WTC11 (cell line): Measurements from ENCODE around the gene PTPRN2. TPM values are rescaled to one million over a fixed set of nuclear protein-coding genes. Genes with fewer than 3 reads are reported as not detected.

Experiments used
- ATAC-seq: fragments of 200-7000 bp; cut with Tn5 transposase; 2 replicates; pipeline ENCODE4 v1.10.0; 2021; ENCODE audit warnings: mild to moderate bottlenecking, moderate library complexity
- CTCF ChIA-PET: fragments of 300-600 bp; sonication (Branson Sonifier 250); formaldehyde crosslinking; loops from one replicate; lab custom pipeline; 2021; ENCODE audit warnings: antibody characterized with exemption; lab: Charles Lee
- POLR2A ChIA-PET: fragments of 350-600 bp; sonication (Branson Sonifier 250); formaldehyde crosslinking; loops from one replicate; lab custom pipeline; 2021; ENCODE audit warnings: antibody characterized with exemption; lab: Charles Lee
- DNase-seq: peaks from one replicate; pipeline ENCODE4 v3.0.0; 2021; ENCODE audit warnings: low spot score
- H3K27ac Mint-ChIP-seq: 2 replicates; pipeline ENCODE4 v1.8.0; 2021; ENCODE audit warnings: mixed read lengths
- H3K27me3 Mint-ChIP-seq: 2 replicates; pipeline ENCODE4 v1.8.0; 2021; ENCODE audit warnings: low read depth, mild to moderate bottlenecking, moderate library complexity, mixed read lengths
- H3K36me3 Mint-ChIP-seq: 2 replicates; pipeline ENCODE4 v1.8.0; 2021; ENCODE audit warnings: mixed read lengths
- H3K4me1 Mint-ChIP-seq: 2 replicates; pipeline ENCODE4 v1.8.0; 2022; ENCODE audit warnings: mixed read lengths
- H3K4me3 Mint-ChIP-seq: 2 replicates; pipeline ENCODE4 v1.8.0; 2021; ENCODE audit warnings: mild to moderate bottlenecking, moderate library complexity, mixed read lengths
- H3K9me3 Mint-ChIP-seq: 2 replicates; pipeline ENCODE4 v1.8.0; 2021; ENCODE audit warnings: mixed read lengths
- ESRRA ChIP-seq: sonication (generic); formaldehyde crosslinking; IDR thresholded peaks from 2 replicates; pipeline ENCODE4 v1.8.1; 2022; ENCODE audit warnings: mild to moderate bottlenecking, missing genetic modification reagents, borderline replicate concordance
- ETV6 ChIP-seq: sonication (generic); formaldehyde crosslinking; IDR thresholded peaks from 2 replicates; pipeline ENCODE4 v1.8.1; 2022; ENCODE audit warnings: mild to moderate bottlenecking, missing genetic modification reagents
- FOXJ3 ChIP-seq: sonication (generic); formaldehyde crosslinking; IDR thresholded peaks from 2 replicates; pipeline ENCODE4 v1.9.0; 2021; ENCODE audit warnings: missing genetic modification reagents, mild to moderate bottlenecking, borderline replicate concordance
- FOXP4 ChIP-seq: sonication (generic); formaldehyde crosslinking; IDR thresholded peaks from 2 replicates; pipeline ENCODE4 v1.8.0; 2022; ENCODE audit warnings: mild to moderate bottlenecking, missing genetic modification reagents
- GTF2I ChIP-seq: fragments of 250-450 bp; sonication (Bioruptor Pico); conservative IDR thresholded peaks from 2 replicates; pipeline ENCODE4 v1.4.0; 2021; ENCODE audit warnings: mild to moderate bottlenecking
- MYBL2 ChIP-seq: sonication (generic); formaldehyde crosslinking; IDR thresholded peaks from 2 replicates; pipeline ENCODE4 v1.8.1; 2023; ENCODE audit warnings: mild to moderate bottlenecking, moderate library complexity, missing genetic modification reagents
- NFYB ChIP-seq: sonication (generic); formaldehyde crosslinking; conservative IDR thresholded peaks from 2 replicates; pipeline ENCODE4 v1.8.0; 2022; ENCODE audit warnings: low read depth, missing genetic modification reagents
- SP1 ChIP-seq: sonication (generic); formaldehyde crosslinking; conservative IDR thresholded peaks from 2 replicates; pipeline ENCODE4 v1.8.1; 2022; ENCODE audit warnings: missing genetic modification reagents
- STAT6 ChIP-seq: sonication (generic); formaldehyde crosslinking; conservative IDR thresholded peaks from 2 replicates; pipeline ENCODE4 v1.8.1; 2023; ENCODE audit warnings: mild to moderate bottlenecking, low read depth, missing genetic modification reagents, moderate library complexity
- TCF7 ChIP-seq: sonication (generic); formaldehyde crosslinking; IDR thresholded peaks from 2 replicates; pipeline ENCODE4 v1.8.0; 2022; ENCODE audit warnings: mild to moderate bottlenecking, low read depth, missing genetic modification reagents, moderate library complexity
- ZNF232 ChIP-seq: sonication (generic); formaldehyde crosslinking; IDR thresholded peaks from 2 replicates; pipeline ENCODE4 v1.8.0; 2022; ENCODE audit warnings: mild to moderate bottlenecking, missing genetic modification reagents
- ZNF263 ChIP-seq: sonication (generic); formaldehyde crosslinking; IDR thresholded peaks from 2 replicates; pipeline ENCODE4 v1.8.1; 2022; ENCODE audit warnings: low read depth, mild to moderate bottlenecking, moderate library complexity, missing genetic modification reagents
- ZNF317 ChIP-seq: sonication (generic); formaldehyde crosslinking; IDR thresholded peaks from 2 replicates; pipeline ENCODE4 v1.8.1; 2023; ENCODE audit warnings: low read depth, mild to moderate bottlenecking, moderate library complexity, missing genetic modification reagents, borderline replicate concordance
- ZNF423 ChIP-seq: fragments of 250-450 bp; sonication (Bioruptor Pico); IDR thresholded peaks from 2 replicates; pipeline ENCODE4 v2.1.2; 2022; ENCODE audit warnings: mild to moderate bottlenecking, moderate library complexity
- total RNA-seq: library from RNA; stranded (reverse); gene quantifications from 3 replicates; pipeline ENCODE4 v1.2.3, GENCODE V29; 2021
- TF ChIP-seq, protein P1 (sequence below): sonication (generic); formaldehyde crosslinking; IDR thresholded peaks from 2 replicates; pipeline ENCODE4 v1.8.0; 2023; ENCODE audit warnings: missing genetic modification reagents
- TF ChIP-seq, protein P2 (sequence below): sonication (generic); formaldehyde crosslinking; IDR thresholded peaks from 2 replicates; pipeline ENCODE4 v1.8.0; 2023; ENCODE audit warnings: missing genetic modification reagents, mild to moderate bottlenecking, borderline replicate concordance
- TF ChIP-seq, protein P3 (sequence below): sonication (generic); formaldehyde crosslinking; IDR thresholded peaks from 2 replicates; pipeline ENCODE4 v1.8.1; 2023; ENCODE audit warnings: mild to moderate bottlenecking, missing genetic modification reagents, moderate library complexity

PTPRN2 gene
- total RNA-seq, 1 experiment from 2014 or later = 4.7 TPM

DNA sequence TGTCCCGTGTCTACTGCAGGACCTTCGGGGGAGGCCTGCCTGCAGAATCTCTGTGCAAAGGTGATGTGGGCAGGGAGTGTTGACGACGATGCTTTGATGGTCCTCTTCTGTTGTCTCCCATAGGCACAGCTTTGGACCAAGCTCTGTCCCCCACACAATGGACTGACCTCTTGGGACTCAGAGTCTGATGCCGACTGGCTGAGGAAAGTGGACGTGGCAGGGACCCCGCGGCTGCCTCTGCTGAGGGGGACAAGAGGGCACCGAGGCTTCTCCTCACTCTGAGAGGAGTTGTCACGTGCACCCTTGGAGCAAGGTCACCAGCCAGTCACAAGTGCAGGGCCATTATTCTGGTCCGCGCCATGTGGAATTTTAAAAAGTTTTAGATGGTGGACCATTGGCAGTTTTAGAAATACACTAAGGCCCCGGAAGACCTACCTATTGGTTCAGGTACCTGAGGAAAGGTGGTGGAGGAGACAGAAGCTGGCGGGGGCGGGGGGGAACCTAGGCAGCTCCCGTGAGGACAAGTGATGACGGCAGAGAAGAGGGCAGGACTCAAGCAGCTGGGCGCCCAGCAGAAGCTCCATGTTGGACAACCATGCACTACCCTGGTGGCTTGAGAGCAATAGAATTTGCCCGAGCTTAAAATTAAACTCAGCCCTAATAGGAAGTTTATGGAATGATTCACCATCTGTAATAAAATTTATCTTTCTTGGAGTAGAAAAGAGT is 331.4 kb downstream of the PTPRN2 start (continued):
- TF ChIP-seq TCF7 (CRISPR knock-in tag) = no peak

- Mint-ChIP-seq H3K4me1 (peaks cover 12% of the 10 kb centered on the region), H3K36me3 (no peaks in the 10 kb centered on the region; the same call in 1 of the 2 replicates), H3K27ac (no peak overlapping the region), H3K27me3 (no peaks in the 10 kb centered on the region; the same call in 1 of the 2 replicates), H3K4me3 (no peak overlapping the region), H3K9me3 (no peaks in the 10 kb centered on the region; the same call in 1 of the 2 replicates)
- ATAC-seq (no peak), DNase-seq (no peak)
- POLR2A ChIA-PET = no interaction called here
- CTCF ChIA-PET = no interaction called here
- TF ChIP-seq ZNF232 (CRISPR knock-in tag) (no peak), ZNF317 (CRISPR knock-in tag) (no peak), FOXP4 (CRISPR knock-in tag) (no peak), STAT6 (CRISPR knock-in tag) (no peak), SP1 (CRISPR knock-in tag) (no peak)
- TF ChIP-seq, protein P1, sequence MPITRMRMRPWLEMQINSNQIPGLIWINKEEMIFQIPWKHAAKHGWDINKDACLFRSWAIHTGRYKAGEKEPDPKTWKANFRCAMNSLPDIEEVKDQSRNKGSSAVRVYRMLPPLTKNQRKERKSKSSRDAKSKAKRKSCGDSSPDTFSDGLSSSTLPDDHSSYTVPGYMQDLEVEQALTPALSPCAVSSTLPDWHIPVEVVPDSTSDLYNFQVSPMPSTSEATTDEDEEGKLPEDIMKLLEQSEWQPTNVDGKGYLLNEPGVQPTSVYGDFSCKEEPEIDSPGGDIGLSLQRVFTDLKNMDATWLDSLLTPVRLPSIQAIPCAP (CRISPR knock-in tag) = no peak
- TF ChIP-seq, protein P2, sequence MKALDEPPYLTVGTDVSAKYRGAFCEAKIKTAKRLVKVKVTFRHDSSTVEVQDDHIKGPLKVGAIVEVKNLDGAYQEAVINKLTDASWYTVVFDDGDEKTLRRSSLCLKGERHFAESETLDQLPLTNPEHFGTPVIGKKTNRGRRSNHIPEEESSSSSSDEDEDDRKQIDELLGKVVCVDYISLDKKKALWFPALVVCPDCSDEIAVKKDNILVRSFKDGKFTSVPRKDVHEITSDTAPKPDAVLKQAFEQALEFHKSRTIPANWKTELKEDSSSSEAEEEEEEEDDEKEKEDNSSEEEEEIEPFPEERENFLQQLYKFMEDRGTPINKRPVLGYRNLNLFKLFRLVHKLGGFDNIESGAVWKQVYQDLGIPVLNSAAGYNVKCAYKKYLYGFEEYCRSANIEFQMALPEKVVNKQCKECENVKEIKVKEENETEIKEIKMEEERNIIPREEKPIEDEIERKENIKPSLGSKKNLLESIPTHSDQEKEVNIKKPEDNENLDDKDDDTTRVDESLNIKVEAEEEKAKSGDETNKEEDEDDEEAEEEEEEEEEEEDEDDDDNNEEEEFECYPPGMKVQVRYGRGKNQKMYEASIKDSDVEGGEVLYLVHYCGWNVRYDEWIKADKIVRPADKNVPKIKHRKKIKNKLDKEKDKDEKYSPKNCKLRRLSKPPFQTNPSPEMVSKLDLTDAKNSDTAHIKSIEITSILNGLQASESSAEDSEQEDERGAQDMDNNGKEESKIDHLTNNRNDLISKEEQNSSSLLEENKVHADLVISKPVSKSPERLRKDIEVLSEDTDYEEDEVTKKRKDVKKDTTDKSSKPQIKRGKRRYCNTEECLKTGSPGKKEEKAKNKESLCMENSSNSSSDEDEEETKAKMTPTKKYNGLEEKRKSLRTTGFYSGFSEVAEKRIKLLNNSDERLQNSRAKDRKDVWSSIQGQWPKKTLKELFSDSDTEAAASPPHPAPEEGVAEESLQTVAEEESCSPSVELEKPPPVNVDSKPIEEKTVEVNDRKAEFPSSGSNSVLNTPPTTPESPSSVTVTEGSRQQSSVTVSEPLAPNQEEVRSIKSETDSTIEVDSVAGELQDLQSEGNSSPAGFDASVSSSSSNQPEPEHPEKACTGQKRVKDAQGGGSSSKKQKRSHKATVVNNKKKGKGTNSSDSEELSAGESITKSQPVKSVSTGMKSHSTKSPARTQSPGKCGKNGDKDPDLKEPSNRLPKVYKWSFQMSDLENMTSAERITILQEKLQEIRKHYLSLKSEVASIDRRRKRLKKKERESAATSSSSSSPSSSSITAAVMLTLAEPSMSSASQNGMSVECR (CRISPR knock-in tag) = no peak
These were observed 332.1 kb downstream of the PTPRN2 start for GRCh38 chr7:158255558-158255957.

GRCh38 chr7:158255156-158255555 is 332.5 kb downstream of the PTPRN2 start:
- Mint-ChIP-seq H3K4me3 (no peak overlapping the region), H3K9me3 (no peaks in the 10 kb centered on the region; the same call in 1 of the 2 replicates), H3K36me3 (no peaks in the 10 kb centered on the region; the same call in 1 of the 2 replicates), H3K27me3 (no peaks in the 10 kb centered on the region; the same call in 1 of the 2 replicates), H3K4me1 (peaks cover 8% of the 10 kb centered on the region), H3K27ac (no peak overlapping the region)
- POLR2A ChIA-PET = no interaction called here
- ATAC-seq (no peak), DNase-seq (peak; percentile 3)
- CTCF ChIA-PET = no interaction called here
- TF ChIP-seq STAT6 (CRISPR knock-in tag) (no peak), GTF2I (CRISPR knock-in tag) (no peak), ZNF263 (CRISPR knock-in tag) (no peak), MYBL2 (no peak), ESRRA (CRISPR knock-in tag) (no peak), ETV6 (CRISPR knock-in tag) (no peak), FOXJ3 (CRISPR knock-in tag) (no peak), ZNF423 (no peak), NFYB (CRISPR knock-in tag) (no peak)
- TF ChIP-seq, protein P3, sequence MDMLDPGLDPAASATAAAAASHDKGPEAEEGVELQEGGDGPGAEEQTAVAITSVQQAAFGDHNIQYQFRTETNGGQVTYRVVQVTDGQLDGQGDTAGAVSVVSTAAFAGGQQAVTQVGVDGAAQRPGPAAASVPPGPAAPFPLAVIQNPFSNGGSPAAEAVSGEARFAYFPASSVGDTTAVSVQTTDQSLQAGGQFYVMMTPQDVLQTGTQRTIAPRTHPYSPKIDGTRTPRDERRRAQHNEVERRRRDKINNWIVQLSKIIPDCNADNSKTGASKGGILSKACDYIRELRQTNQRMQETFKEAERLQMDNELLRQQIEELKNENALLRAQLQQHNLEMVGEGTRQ (CRISPR knock-in tag) = no peak
